Measurements from ENCODE around the gene GAS2L1.
"Not testable (repeated sequence)": the region's sequence is repeated elsewhere in the genome, so short reads cannot be mapped to it uniquely, and the experiment has no call there.

The GAS2L1 gene

GRCh38 chr22:29344137-29344536 is 37.7 kb downstream of the GAS2L1 start:
- DNase-seq: no peak

- DNase-seq: not testable (repeated sequence)
Measured at GRCh38 chr22:29344889-29345288, 38.4 kb downstream of the GAS2L1 start.

- DNase-seq: no peak
Measured at GRCh38 chr22:29345932-29346331, 39.5 kb downstream of the GAS2L1 start.

- DNase-seq: no peak
Measured at GRCh38 chr22:29346659-29347058, 40.2 kb downstream of the GAS2L1 start.

- no peak for DNase-seq
Measured at GRCh38 chr22:29348041-29348440, 41.6 kb downstream of the GAS2L1 start.

- DNase-seq: no peak
Measured at GRCh38 chr22:29348956-29349355, 42.5 kb downstream of the GAS2L1 start.

- DNase-seq: no peak
Measured at GRCh38 chr22:29351042-29351441, 44.6 kb downstream of the GAS2L1 start.

- no peak for DNase-seq
Measured at GRCh38 chr22:29351891-29352290, 45.4 kb downstream of the GAS2L1 start.

- no peak for DNase-seq
Measured at GRCh38 chr22:29352778-29353177, 46.3 kb downstream of the GAS2L1 start.

- DNase-seq: no peak
Measured at GRCh38 chr22:29353286-29353685, 46.8 kb downstream of the GAS2L1 start.

GRCh38 chr22:29353860-29354259 is 47.4 kb downstream of the GAS2L1 start:
- no peak for DNase-seq

GRCh38 chr22:29357193-29357890 is 50.9 kb downstream of the GAS2L1 start:
- not testable (repeated sequence) for DNase-seq

GRCh38 chr22:29359469-29359868 is 53.0 kb downstream of the GAS2L1 start:
- no peak for DNase-seq
